Stimulated activated CD4-positive, alpha-beta T cell treated with anti-CD3 and anti-CD28 coated beads, Interleukin-4, amount 100 ng/mL, for 48 hours (primary cell): Measurements from ENCODE around the gene JAKMIP1.

Experiments used
- DNase-seq, 2 donors: peaks; one replicate each; pipeline ENCODE4 v3.0.0-alpha.2; 2020; ENCODE audit warnings: low read depth in 2 of 2

JAKMIP1 gene

DNA sequence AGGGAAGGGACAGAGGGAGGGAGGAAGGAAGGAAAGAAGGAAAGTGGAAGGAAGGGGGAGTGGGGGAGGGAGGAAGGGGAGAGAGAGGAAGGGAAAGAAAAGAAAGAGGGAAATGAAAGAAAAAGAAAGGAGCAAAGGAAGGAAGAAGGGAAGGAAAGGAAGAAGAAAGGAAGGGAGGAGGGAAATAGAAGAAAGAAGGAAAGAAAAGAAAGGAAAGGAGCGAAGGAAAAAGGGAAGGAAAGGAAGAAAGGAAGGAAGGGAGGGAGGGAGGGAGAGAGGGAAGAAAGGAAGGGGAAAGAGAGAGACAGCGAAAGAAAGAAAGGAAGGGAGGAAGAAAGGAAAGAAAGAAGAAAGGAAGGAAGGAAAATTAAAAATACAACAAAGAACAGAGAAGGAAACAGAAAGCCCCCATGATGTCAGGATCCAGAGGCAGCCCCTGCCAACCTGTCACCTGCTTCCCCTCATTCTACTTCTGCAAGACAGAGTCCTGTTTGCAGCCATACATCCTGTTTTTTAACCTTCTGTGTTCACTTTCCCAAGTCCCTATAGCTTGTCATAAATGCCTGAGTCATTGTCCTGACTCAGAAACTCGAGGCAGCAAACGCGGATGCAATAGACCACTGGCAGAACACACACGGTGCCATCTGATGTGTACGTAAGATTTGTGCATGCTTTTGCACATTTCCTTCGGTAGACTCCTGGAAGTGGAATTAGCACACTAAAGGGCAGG, 105.2 kb downstream of the JAKMIP1 start:
- no peak for DNase-seq

DNA sequence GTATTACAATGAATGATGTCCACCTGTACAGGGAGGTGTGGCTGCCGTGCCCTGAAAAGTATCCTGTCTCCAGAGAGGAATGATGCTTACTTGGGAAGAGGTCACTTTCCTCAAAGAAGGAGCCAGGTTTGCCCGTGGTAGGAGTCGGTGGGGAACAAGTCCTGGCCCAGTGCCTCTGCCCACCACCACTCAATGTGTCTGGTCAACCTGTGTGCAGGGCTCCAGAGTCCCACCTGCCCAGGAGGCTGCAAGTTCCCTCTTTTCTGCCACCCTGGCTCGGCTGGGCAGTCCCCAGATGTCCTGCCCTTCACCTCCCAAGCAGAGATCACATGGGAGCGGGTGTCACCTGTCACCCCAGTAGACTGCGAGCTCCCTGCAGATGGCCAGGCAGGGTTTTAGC, 106.7 kb downstream of the JAKMIP1 start:
- no peak for DNase-seq

DNA sequence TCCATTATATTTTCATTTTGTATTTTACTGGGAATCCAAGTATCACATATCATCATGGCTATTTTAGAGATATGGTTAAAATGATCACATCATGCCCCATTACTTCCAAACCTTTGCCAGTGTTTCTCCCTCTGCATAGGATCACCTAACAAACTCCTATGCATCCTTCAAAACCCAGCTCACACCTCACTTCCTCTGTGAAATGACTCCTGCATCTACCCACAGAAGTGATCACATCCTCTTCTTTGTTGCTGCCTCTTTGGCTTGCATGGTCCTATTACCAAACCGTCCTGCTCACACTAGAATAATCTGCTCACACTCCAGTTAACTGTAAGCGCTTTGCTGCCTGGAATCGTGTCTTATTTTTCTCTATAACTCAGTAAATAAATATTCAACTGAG, 107.4 kb downstream of the JAKMIP1 start:
- DNase-seq: no peak

DNA sequence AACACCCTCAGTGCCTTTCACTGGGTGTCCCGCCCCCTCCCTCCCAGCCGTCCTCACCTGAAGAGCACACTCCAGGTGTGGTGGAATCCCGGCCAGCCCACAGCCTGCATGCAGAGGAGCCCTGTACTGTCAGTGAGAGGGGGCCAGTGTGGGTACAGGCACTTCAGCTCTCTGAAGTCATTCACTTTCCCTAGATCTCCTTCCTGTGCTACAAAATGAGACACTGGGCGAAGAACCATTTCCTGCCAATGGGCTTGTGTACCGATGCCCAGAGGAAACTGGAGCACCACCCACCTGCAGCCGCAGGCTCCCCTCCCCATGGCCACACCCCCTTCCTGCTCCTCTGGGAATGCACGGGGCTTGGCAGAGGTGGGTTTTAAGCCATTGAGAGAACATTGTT, 108.2 kb downstream of the JAKMIP1 start:
- no peak for DNase-seq

DNA sequence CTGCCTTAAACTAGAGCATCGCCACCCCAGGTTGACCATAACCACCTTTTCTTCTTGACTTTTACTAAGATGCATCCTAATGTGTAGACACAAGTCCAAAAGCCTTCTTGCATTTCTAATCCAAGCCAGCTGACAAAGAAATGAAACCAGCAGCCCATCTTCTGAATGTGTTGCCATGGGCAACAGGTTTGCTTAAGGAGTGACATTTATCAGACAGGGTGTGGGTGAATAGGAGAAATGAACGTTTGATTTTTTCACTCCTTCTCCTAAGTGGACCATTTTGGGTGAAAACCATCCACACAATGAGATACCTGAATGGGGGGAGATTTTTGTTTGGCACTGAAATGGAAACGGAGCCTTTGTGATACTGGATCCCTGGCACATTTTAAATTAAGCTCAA, 109.4 kb downstream of the JAKMIP1 start:
- DNase-seq: no peak

DNA sequence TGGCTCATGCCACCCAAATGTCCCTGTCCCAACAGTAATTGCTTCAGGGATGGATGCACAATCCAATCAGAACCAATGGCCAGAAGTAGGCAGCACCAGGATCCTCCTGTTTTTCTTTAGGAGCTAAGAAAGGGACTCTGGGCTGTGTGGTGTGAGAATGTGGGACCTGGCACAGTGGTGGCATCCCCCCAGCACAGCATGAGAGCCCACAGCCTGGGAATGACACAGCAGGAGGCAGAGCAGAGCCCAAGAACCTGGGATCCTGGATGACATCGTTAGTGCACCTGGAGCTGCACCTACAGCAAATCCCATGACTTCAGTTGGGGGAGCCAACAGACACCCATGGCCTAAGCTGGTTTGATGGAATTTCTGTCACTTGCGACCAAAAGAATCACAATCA, 111.4 kb downstream of the JAKMIP1 start:
- no peak for DNase-seq

DNA sequence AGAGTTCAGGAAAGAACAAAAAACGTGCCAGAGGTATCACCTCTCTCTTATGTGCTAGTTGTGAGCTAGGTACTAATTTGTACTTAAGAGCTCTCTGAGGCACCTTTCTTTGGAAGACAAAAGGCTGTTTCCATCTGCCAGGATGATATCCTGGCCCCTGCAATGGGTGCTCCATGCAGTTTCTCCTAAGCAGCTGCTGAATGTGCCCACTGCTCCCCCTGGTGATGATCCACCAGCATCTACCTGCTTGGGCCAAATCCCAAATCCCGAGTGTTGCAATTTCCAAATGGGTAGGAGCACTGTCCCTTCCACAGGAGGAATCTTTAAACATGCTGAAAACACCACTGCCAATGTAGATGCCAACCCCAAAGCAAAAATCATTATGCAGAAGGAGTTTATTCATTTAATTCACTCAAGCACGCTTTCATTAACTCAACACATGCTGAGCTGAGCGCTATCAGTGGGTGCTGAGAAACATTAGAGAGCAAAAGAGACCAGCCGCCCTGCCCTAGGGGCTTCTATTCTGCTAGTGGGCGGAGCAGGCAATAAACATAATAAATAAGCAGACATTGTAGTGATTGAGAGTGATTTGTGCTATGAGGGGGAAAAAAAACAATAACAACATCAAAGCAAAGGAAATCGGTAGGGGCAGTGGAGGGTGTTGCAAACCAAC, 112.5 kb downstream of the JAKMIP1 start:
- no peak for DNase-seq

DNA sequence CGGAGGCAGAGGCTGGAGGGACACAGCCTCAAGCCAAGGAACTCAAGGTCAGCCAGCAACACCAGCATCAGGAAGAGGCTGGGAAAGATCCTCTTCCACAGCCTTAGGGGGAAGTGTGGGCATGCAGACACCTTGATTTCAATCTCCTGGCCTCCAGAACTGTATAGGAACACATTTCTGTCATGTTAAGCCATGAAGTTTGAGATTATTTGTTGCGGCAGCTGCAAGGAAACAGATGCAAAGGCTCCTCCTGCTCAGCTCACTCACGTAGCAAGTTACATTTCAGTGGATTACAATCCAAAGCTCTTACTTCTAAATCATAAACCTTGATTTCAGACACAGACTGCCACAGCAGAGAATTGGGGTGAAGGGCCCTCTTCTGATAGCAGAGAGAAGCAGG, 113.5 kb downstream of the JAKMIP1 start:
- DNase-seq: no peak

DNA sequence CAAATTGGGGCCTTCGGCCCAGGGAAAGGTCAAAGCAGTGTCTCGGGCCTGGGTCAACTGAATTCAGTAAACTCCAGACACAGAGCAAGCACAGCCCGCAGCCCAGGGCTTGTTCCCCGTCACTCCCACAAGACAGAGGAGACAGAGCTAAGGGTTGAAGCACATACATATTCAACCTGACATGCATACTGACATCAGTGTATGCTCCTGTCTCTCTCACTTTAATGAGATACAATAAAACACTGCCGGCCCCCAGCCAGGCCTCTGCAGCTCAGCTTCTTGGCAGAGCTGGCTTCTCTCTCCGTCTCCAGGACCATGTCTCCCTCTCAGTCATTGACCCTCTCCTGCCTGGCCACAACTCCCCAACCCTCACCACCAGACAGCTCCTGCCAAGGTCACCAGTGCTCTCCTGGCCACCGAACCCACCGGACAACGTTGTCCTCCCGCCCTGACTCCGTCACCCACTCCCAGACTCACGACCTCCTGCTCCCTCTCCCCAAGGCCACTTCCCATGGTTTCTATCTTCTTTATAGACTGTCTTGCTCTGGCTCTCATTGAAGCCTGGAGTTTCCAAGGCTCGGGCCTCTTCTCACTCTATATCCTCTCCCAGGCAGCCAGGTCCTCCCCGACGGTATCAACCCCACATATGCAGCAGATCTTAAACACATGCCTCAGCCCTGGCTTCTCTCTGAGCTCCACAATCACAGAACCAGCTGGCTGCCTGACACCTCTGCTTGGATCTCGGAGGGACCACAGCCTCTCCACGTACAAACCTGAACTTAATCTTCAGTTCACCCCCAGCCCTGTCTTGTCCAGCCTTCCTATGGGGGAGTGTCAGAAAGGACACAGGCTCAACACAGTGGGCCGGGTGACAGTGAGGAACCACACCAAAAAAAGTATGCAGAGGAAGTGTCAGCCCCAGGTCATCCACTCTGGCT, 114.4 kb downstream of the JAKMIP1 start:
- DNase-seq: no peak

DNA sequence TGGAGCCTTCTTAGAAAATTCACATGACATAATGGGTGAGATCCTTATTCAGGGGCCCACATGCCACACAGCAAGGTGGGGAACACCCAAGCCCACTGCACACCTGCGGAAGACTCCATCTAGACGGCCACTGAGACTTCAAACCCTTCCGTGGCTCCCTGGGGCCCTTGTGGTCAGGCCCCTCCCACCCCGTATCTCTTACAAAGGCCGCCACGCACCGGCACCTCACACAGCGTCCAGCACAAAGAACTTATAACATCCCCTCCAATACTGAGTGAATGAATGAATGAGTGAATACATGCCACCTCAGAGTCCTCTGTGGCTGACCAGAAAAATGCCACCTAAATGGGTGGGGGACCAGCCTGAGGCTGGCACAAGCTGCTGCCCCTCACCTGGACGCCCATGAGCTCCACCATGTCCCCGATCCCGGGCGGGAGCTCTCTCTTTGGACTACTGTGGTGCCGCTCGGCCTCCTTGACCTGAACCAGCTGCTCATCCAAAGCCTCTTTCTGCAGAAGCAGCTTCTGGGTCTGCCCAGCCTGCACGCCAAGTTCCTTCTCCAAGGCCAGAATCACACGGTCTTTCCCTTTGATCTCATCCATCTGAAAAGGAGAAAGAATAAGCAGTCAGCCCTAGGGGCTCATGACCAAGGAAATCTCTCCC, 115.2 kb downstream of the JAKMIP1 start:
- DNase-seq: no peak

DNA sequence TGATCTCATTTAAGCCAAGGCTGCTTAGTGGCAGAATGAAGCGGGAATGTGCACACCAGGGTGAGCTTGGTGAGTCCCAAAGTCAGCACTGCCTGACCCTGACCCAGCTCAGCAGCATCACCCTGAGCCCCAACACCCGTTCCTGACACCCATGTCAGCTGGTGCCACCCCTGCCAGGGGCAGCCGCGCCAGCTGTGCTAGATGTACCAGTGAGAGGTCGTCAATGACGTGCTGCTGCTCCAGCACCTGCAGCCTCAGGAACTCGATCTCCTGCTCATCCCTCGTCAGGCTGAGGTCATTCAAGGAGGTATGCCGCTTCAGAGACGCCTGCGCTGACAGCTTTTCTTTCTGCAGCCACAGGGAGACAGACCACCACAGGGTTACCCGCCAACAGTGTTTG, 120.4 kb downstream of the JAKMIP1 start:
- no peak for DNase-seq

DNA sequence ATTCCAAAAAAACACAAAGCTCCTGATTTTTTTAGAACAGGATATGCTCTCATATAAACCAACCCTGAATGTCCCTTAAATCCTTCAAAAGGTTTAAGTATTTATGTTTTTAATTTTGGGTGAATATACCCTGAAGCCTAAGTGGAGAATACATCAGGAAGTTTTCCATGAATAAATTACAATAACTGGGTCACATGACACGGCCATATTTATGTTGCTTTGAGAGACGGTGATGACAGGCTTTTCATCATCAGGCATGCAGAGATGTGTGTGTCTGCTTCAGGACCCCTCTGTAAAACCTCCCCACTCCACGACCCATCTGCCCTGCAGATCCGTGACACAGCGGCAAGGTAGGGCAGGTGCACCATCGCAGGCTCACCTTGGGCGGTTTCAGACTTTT, 121.8 kb downstream of the JAKMIP1 start:
- no peak for DNase-seq

DNA sequence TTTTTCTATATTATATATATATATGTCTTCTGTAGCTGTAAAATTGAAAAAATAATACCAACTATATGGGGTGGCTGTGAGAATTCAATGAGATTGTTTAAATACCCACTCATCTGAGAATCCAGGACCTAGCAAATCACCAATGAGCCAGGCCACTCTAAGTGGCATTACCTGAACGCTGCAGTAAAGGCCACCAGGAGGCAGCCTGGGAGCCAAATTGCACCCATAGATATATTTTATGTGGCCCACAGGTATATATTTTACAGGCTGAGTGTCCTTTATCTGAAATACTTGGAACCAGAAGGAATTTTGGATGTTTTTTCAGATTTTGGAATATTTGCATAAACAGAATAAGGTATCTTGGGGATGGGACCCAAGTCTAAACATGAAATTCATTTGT, 124.0 kb downstream of the JAKMIP1 start:
- DNase-seq: no peak

DNA sequence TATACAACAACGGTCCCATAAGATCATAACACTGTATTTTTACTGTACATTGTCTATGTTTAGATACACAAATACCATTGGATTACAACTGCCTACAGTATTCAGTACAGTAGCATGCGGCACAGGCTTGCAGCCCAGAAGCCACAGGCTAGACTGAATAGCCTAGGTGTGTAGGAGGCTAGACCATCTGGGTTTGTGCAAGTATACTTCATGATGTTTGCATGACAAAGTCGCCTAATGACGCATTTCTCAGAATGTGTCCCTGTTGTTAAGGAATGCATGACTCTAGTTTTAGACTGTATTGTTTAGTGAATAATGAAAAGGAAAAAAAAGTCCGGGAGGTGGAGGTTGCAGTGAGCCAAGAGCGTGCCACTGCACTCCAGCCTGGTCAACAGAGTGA, 125.6 kb downstream of the JAKMIP1 start:
- DNase-seq: no peak

DNA sequence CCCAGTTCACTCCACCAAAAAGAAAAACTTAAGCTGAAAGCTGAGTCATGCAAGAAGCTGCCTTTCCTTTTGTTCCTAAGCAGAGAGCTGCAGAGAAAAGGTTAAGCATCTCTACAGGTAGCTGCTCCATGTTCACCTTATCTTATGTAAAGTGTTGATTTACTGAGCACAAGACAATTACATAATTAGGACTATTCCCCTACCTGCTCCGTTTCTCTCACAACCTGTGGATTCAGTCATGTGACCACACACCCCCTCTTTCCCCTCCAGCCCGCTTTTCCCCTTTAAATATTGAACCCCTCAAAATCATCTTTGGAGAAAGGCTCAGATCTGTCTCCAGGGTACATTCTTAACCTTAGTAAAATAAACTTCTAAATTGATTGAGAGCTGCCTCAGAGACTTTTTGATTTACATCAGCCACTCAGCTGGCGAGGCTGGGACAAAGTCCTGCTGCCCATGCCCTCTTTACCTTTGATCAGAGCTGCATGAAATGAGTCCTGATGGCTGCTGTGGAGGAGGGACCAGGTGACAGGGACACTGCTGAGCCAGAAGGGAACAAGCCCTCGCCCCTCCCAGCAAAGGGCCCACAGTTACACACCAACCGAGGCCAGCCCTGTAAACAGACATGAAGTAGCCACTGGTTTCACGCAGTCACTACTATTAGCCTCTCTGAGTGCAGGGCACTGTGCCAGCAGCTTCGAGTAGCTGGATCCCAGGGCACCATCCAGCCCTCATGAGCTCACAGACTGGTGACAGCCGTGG, 128.2 kb downstream of the JAKMIP1 start:
- no peak for DNase-seq

DNA sequence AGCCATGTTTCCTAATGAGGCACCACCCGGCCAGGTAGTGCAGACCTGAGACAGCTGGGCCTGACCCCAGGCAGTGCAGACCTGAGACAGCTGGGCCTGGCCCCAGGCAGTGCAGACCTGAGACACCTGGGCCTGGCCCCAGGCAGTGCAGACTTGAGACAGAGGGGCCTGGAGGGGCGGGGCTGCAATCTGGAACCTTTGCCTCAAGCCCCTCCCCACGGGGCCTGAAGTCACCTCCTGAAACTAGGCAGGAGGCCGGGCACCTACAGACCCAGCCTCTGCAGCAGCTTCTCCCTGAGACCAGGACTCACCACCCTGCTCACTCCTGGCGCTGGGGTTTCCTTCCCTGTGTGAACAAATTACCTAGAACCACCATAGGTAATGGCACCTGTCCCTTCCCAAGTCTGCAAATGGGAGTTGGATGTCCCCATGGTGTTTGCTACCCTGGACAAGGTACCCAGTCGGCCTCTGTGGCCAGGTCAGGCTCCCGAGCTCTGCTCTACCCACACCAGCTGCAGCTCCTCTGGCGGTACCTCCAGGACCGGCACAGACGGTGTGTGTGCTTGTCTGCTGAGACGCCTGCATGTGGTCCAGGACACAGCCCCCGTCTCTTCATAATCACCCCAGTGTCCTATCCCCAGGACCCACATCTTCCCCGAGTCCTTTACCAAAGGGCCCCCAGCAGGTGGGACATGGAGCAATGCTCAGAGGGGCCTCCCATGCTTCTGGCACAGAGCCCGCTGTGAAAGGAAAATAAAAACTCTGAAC, 129.0 kb downstream of the JAKMIP1 start:
- DNase-seq: no peak

DNA sequence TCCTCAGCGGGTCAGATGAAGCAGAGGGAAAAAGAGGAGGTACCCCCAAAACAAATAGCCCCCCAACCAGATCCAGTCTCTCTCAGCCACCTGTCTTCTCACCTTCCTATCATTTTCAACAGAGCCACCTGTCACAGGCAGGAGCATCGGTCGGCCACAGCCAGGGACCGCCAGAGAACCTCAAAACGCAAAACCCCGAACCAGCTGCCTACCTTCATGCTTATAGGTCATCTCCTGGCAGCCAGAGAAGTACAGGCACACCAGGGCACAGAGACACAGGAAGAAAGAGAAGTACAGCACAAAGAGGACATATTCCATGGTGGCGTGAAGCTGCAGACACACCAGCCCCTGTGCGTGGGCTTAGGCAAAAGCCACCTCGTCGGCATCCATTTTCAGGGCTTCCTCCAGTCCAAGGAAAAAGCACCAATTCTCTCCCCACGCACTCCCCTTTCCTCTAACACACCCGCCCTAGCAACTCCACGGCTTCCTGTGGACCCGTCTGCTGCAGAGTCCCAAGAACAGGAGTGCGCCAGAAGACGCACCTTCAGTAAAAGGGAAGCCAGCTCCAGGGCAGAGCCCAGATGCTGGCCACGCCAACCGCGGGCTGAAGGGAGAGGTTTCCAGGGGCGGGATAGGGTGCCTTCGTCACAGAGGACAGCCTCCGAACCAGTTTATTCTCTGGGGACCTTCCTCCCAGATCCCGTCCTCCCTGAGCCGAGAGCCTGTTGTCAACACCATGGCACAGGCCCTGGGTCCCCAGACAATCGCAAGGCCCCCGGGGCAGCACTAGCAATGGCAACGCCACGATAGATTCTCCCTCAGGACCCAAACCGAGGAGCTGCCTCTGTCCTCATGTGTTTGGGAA, 130.3 kb downstream of the JAKMIP1 start:
- no peak for DNase-seq

DNA sequence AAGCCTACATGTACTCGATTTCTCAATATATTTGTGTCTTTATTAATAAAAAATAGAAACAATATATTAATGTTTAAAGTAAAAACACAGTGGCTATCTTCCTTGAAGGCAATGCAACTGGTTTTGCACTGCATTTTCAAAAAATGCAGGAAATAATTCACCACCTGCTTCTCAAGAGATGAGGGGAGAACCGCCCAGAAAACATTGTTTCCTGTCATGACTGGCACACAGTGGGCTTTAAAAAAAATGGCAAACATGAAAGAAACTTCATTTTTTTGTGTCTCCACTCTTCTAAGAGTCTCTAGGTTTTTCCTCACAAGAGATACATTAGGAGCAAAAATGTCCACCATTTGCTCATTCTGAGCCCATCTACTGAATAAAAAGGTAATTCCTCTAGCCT, 131.4 kb downstream of the JAKMIP1 start:
- DNase-seq: no peak

DNA sequence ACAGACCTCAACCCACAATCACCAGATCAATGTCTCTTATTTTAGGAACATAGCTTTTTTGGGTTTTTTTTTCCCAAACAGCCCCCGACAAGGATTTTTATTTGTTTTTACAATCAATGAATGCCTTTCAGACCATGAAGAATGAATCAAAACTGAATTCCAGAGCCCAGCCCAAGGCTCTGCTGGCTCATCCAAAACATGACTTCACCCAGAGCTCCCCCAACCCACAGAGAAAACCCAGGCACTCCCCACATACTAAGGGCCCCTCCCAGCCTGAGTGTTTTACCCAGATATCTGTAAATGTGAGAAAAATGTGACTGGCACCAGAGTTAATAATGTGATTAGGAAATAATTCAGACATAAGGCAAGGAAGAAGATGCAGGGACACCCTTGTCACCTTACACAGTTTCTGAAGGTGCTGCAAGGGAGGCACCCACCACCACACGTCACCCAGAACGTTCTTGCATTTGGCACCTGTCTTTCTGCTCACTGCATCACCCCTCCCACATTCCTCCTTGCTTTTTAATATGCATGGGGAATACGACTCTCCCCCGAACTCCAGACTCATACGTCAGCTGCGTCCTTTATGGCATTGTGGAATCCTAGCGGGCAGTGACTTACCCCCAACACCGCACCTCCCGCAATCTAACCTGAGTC, 134.3 kb downstream of the JAKMIP1 start:
- no peak for DNase-seq
